C4-2B (cell line): ENCODE results near the gene AP5B1.

Source experiments
- ZFX ChIP-seq: fragments of 450-650 bp; IDR thresholded peaks from 2 replicates; pipeline ENCODE4 v1.6.1; 2017
- TF ChIP-seq, protein P1 (sequence below): fragments of 450-650 bp; conservative IDR thresholded peaks from 2 replicates; pipeline ENCODE4 v1.5.1; 2017; ENCODE audit warnings: mild to moderate bottlenecking

DNA sequence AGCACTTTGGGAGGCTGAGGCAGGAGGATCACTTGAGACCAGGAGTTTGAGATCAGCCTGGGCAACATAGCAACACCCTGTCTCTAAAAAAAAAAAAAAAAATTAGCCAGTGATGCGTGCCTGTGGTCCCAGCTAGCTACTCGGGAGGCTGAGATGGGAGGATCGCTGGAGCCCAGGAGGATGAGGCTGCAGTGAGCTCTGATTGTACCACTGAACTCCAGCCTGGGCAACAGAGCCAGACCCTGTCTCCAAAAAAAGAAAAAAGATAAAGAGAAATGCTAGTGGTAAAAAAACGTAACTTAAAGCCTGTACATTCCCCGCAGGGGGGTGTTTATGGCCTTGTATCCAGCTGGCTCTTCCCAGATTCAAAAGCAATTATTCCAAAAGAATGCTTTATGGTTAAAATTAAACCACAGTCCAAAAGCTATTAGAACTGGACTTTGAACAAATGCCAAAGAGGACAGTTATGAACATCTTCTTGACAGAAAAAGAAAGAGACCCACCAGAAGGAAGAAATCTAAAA is 36.6 kb upstream of the AP5B1 start:
- TF ChIP-seq, protein P1, sequence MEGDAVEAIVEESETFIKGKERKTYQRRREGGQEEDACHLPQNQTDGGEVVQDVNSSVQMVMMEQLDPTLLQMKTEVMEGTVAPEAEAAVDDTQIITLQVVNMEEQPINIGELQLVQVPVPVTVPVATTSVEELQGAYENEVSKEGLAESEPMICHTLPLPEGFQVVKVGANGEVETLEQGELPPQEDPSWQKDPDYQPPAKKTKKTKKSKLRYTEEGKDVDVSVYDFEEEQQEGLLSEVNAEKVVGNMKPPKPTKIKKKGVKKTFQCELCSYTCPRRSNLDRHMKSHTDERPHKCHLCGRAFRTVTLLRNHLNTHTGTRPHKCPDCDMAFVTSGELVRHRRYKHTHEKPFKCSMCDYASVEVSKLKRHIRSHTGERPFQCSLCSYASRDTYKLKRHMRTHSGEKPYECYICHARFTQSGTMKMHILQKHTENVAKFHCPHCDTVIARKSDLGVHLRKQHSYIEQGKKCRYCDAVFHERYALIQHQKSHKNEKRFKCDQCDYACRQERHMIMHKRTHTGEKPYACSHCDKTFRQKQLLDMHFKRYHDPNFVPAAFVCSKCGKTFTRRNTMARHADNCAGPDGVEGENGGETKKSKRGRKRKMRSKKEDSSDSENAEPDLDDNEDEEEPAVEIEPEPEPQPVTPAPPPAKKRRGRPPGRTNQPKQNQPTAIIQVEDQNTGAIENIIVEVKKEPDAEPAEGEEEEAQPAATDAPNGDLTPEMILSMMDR: no peak
- TF ChIP-seq ZFX: no peak
